ENCODE data around the gene ATP2A3. TPM values are rescaled to one million over a fixed set of nuclear protein-coding genes. Genes with fewer than 3 reads are reported as not detected.

ATP2A3 gene
- total RNA-seq, 6 experiments from 2014 or later, result 1.5 to 4.3 (median 2.3) TPM

GRCh38 chr17:3884188-3884587 is 80.0 kb downstream of the ATP2A3 start:
- WGBS (ENCODE audit: insufficient coverage, low coverage, low lambda C conversion rate, missing lambda C conversion rate), result 81% methylated on average over 9 of the region's 12 CpGs

GRCh38 chr17:3882276-3882675 is 82.0 kb downstream of the ATP2A3 start:
- Histone ChIP-seq H3K9me3 (no peaks in the 10 kb centered on the region), H3K27me3 (no peaks in the 10 kb centered on the region), H3K4me3 (no peak overlapping the region), H3K27ac (no peak overlapping the region), H3K36me3 (no peaks in the 10 kb centered on the region), H3K4me1 (peaks cover 0 to under 1% (median 0%) of the 10 kb centered on the region in 4 donors)
- intact Hi-C loops (cut with DNase I), result no loop called here
- WGBS (ENCODE audit: insufficient coverage, low coverage, low lambda C conversion rate, missing lambda C conversion rate), result 100% methylated on average over 1 of the region's 4 CpGs
- ATAC-seq (no peak), DNase-seq (no peak)
- TF ChIP-seq POLR2A (IDR thresholded peaks at IDR 0.05) (no peak), CTCF (IDR thresholded peaks at IDR 0.05) (no peak)

More at GRCh38 chr17:3884188-3884587, 80.0 kb downstream of the ATP2A3 start:
- H3K27ac ChIP-seq, result no peak overlapping the region
- peaks cover 0 to 3% (median 0%) of the 10 kb centered on the region in 4 donors for H3K4me1 ChIP-seq
- intact Hi-C loops (cut with DNase I), result no loop called here
- ATAC-seq (no peak), DNase-seq (no peak)
- H3K4me3 ChIP-seq, result no peak overlapping the region
- H3K9me3 ChIP-seq, result no peaks in the 10 kb centered on the region
- H3K27me3 ChIP-seq, result no peaks in the 10 kb centered on the region
- TF ChIP-seq CTCF (IDR thresholded peaks at IDR 0.05) (no peak), POLR2A (IDR thresholded peaks at IDR 0.05) (no peak)
- no peaks in the 10 kb centered on the region for H3K36me3 ChIP-seq

GRCh38 chr17:3880983-3881382 is 83.3 kb downstream of the ATP2A3 start:
- intact Hi-C loops (cut with DNase I), result no loop called here
- Histone ChIP-seq H3K4me1 (no peaks in the 10 kb centered on the region), H3K36me3 (no peaks in the 10 kb centered on the region), H3K27me3 (no peaks in the 10 kb centered on the region), H3K9me3 (no peaks in the 10 kb centered on the region), H3K4me3 (no peak overlapping the region), H3K27ac (no peak overlapping the region)
- WGBS (ENCODE audit: insufficient coverage, low coverage, low lambda C conversion rate, missing lambda C conversion rate), result 50% methylated on average over 2 of the region's 7 CpGs
- no peak for ATAC-seq
- TF ChIP-seq POLR2A (IDR thresholded peaks at IDR 0.05), result no peak
- TF ChIP-seq CTCF (IDR thresholded peaks at IDR 0.05), result no peak
- no peak for DNase-seq

GRCh38 chr17:3879591-3880417 is 84.4 kb downstream of the ATP2A3 start:
- no peak for TF ChIP-seq CTCF (IDR thresholded peaks at IDR 0.05)
- no peak for TF ChIP-seq POLR2A (IDR thresholded peaks at IDR 0.05)
- 69% methylated on average over 10 of the region's 25 CpGs for WGBS (ENCODE audit: insufficient coverage, low coverage, low lambda C conversion rate, missing lambda C conversion rate)
- no peak overlapping the region for H3K4me3 ChIP-seq
- DNase-seq (no peak), ATAC-seq (no peak)
- H3K27me3 ChIP-seq, result no peaks in the 10 kb centered on the region
- no peaks in the 10 kb centered on the region for H3K9me3 ChIP-seq
- intact Hi-C loops (cut with DNase I), result no loop called here
- no peaks in the 10 kb centered on the region for H3K4me1 ChIP-seq
- no peak overlapping the region for H3K27ac ChIP-seq
- H3K36me3 ChIP-seq, result no peaks in the 10 kb centered on the region
